HL-60/S4 treated with retinoic acid at 250 ng/mL for 4 days and 3 days (cell line): ENCODE measurements around the gene C19orf33.
"Not testable (repeated sequence)": the region's sequence is repeated elsewhere in the genome, so short reads cannot be mapped to it uniquely, and the experiment has no call there.

Source experiments
- in situ Hi-C: fragments of 300-500 bp; cut with MboI; formaldehyde crosslinking; loops from 2 replicates; pipeline ENCODE4 v1.7.0; 2022; ENCODE audit warnings: low sequenced_read_pairs

The C19orf33 gene

GRCh38 chr19:38303517-38304351 lies at the start of gene C19orf33:
C19orf33 (plus strand) TSS chr19:38304251; CDS start chr19:38304262, 11 bp downstream.
- in situ Hi-C loops: no loop called here

- in situ Hi-C loops: no loop called here
Observed at GRCh38 chr19:38255383-38256014, 48.6 kb upstream of the C19orf33 start.

- in situ Hi-C loops: not testable (repeated sequence)
Observed at GRCh38 chr19:38261942-38262341, 42.1 kb upstream of the C19orf33 start.

- in situ Hi-C loops: no loop called here
Observed at GRCh38 chr19:38262585-38263268, 41.3 kb upstream of the C19orf33 start.

- in situ Hi-C loops: no loop called here
Observed at GRCh38 chr19:38263689-38264485, 40.2 kb upstream of the C19orf33 start.

GRCh38 chr19:38264486-38265212 lies 39.4 kb upstream of the C19orf33 start, which contains the start of gene SPINT2:
SPINT2 (plus strand) TSS chr19:38264573; CDS start chr19:38264893, 320 bp downstream.
- in situ Hi-C loops: no loop called here

- in situ Hi-C loops: no loop called here
Observed at GRCh38 chr19:38265213-38265861, 38.7 kb upstream of the C19orf33 start.

- in situ Hi-C loops: no loop called here
Observed at GRCh38 chr19:38265921-38266429, 38.1 kb upstream of the C19orf33 start.

GRCh38 chr19:38266981-38267597 lies 37.0 kb upstream of the C19orf33 start:
- in situ Hi-C loops: no loop called here

- in situ Hi-C loops: no loop called here
Observed at GRCh38 chr19:38267761-38268483, 36.1 kb upstream of the C19orf33 start.

GRCh38 chr19:38268539-38268938 lies 35.5 kb upstream of the C19orf33 start:
- in situ Hi-C loops: no loop called here

- in situ Hi-C loops: no loop called here
Observed at GRCh38 chr19:38270587-38271167, 33.4 kb upstream of the C19orf33 start.

GRCh38 chr19:38273499-38273898 lies 30.6 kb upstream of the C19orf33 start:
- in situ Hi-C loops: no loop called here

- in situ Hi-C loops: no loop called here
Observed at GRCh38 chr19:38274739-38275138, 29.3 kb upstream of the C19orf33 start.

GRCh38 chr19:38276942-38277517 lies 27.0 kb upstream of the C19orf33 start:
- in situ Hi-C loops: no loop called here

GRCh38 chr19:38277549-38277948 lies 26.5 kb upstream of the C19orf33 start:
- in situ Hi-C loops: no loop called here

- in situ Hi-C loops: no loop called here
Observed at GRCh38 chr19:38277969-38278680, 25.9 kb upstream of the C19orf33 start.
